Sigmoid colon (tissue), 7 donors: ENCODE data around the gene PIGA. TPM values are rescaled to one million over a fixed set of nuclear protein-coding genes. Genes with fewer than 3 reads are reported as not detected.

Experiments
- DNase-seq: peaks from one replicate; pipeline ENCODE4 v3.0.0-alpha.2; 2019
- H3K27ac ChIP-seq, 4 donors: fragments of 200-600 bp; sonication (generic); one replicate each; pipeline ENCODE4 v1.5.1; 2016 to 2019; ENCODE audit warnings: mild to moderate bottlenecking in 1 of 4
- H3K27me3 ChIP-seq, 3 donors: fragments of 200-600 bp; sonication (generic); one replicate each; pipeline ENCODE4 v1.5.1; 2019; ENCODE audit warnings: mild to moderate bottlenecking in 1 of 3
- H3K36me3 ChIP-seq, 4 donors: fragments of 200-600 bp; sonication (generic); one replicate each; pipeline ENCODE4 v1.5.1; 2016 to 2019
- H3K4me1 ChIP-seq, 4 donors: fragments of 200-600 bp; sonication (generic); one replicate each; pipeline ENCODE4 v1.5.1; 2017 to 2019
- H3K4me3 ChIP-seq, 4 donors: fragments of 200-600 bp; sonication (generic); one replicate each; pipeline ENCODE4 v1.5.1; 2017 to 2019; ENCODE audit warnings: mild to moderate bottlenecking in 2 of 4, moderate library complexity in 1 of 4
- H3K9me3 ChIP-seq, 4 donors: fragments of 200-600 bp in 3 of 4; sonication (generic) in 3 of 4; one replicate each; pipeline versions ENCODE4 v1.5.1 to v1.6.1; 2013 to 2019
- CTCF ChIP-seq, 4 experiments: fragments of 450-650 bp in 3 of 4; fragments of 200-600 bp in 1 of 4; IDR thresholded peaks; one replicate each; pipeline ENCODE4 v1.5.1; 2016 to 2019; ENCODE audit warnings: antibody characterized with exemption in 4 of 4, mild to moderate bottlenecking in 3 of 4, moderate library complexity in 2 of 4
- EP300 ChIP-seq, 4 donors: sonication (generic); formaldehyde crosslinking; IDR thresholded peaks; one replicate each; pipeline ENCODE4 v1.6.1; 2017; ENCODE audit warnings: antibody characterized with exemption in 4 of 4
- POLR2A ChIP-seq, 2 donors: fragments of 450-650 bp; IDR thresholded peaks; one replicate each; pipeline ENCODE4 v1.6.1; 2016; ENCODE audit warnings: antibody characterized with exemption in 2 of 2, mild to moderate bottlenecking in 2 of 2, moderate library complexity in 2 of 2
- POLR2AphosphoS5 ChIP-seq, 4 donors: sonication (generic); formaldehyde crosslinking; IDR thresholded peaks; one replicate each; pipeline ENCODE4 v1.6.1; 2017; ENCODE audit warnings: antibody characterized with exemption in 4 of 4
- WGBS, 2 donors: extraction: QIAGEN DNeasy Blood & Tissue Kit; methylation state at CpG; one replicate each; pipeline ENCODE4 v1.1.7; 2013; 5-methylcytosine and 5-hydroxymethylcytosine counted together
- intact Hi-C: fragments of 100-400 bp; cut with DNase I; formaldehyde crosslinking; loops from one replicate; pipeline ENCODE4 v1.15.1; 2023
- polyA plus RNA-seq, 3 donors: library from polyadenylated mRNA; stranded (reverse); fragments of 200-250 nt; gene quantifications; one replicate each; pipeline ENCODE4 v1.2.3, GENCODE V29; 2013
- total RNA-seq, 4 donors: library from RNA; depleted of rRNA; stranded (reverse); fragments of >200 nt; gene quantifications; one replicate each; pipeline ENCODE4 v1.1.0, GENCODE V29; 2016
- donor health status: healthy with polysubstance abuse.
- donor health status: Bipolar disorder and iron deficiency.
- donor health status: healthy.

Gene PIGA
- total and polyA plus RNA-seq, 7 donors = 3.9 to 9.5 (median 8.0) TPM

DNA sequence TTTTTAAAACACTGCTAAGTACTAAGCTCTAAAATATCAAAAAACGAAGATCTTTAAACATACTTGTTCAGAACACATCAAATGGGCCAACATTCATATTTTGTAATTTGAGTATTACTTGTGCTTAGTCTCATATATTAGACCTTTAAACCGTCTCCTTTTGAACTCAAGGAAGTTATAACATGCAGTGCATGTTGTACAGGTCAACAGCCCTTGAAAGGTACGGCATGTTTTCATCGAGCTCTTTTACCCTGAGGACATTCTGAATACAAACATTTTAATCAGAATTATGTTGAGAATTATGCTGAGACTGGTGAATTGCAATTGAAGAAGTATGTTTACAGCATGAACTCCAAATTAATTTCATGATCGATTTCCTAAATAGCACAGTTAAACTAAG is 12.9 kb downstream of the PIGA start:
- Histone ChIP-seq H3K4me3 (no peak overlapping the region), H3K27ac (no peak overlapping the region), H3K36me3 (no peaks in the 10 kb centered on the region), H3K27me3 (no peaks in the 10 kb centered on the region), H3K4me1 (no peaks in the 10 kb centered on the region), H3K9me3 (no peaks in the 10 kb centered on the region)
- intact Hi-C loops = no loop called here
- no peak for TF ChIP-seq POLR2AphosphoS5 (IDR thresholded peaks at IDR 0.05)
- DNase-seq = no peak
- 91 to 97% methylated on average over 5 of the region's 5 CpGs for WGBS, 2 donors

- no peak for DNase-seq
- TF ChIP-seq POLR2A (IDR thresholded peaks at IDR 0.05) = no peak
- no peak for TF ChIP-seq POLR2AphosphoS5 (IDR thresholded peaks at IDR 0.05)
- no peak for TF ChIP-seq CTCF (IDR thresholded peaks at IDR 0.05)
- no peak for TF ChIP-seq EP300 (IDR thresholded peaks at IDR 0.05)
- Histone ChIP-seq H3K27me3 (no peaks in the 10 kb centered on the region), H3K9me3 (no peaks in the 10 kb centered on the region), H3K4me3 (no peak overlapping the region), H3K27ac (no peak overlapping the region), H3K4me1 (no peaks in the 10 kb centered on the region), H3K36me3 (no peaks in the 10 kb centered on the region)
- WGBS, 2 donors = 89 to 92% methylated on average over 3 of the region's 3 CpGs
- intact Hi-C loops = no loop called here
Observed at GRCh38 chrX:15322072-15322471, 13.3 kb downstream of the PIGA start.

DNA sequence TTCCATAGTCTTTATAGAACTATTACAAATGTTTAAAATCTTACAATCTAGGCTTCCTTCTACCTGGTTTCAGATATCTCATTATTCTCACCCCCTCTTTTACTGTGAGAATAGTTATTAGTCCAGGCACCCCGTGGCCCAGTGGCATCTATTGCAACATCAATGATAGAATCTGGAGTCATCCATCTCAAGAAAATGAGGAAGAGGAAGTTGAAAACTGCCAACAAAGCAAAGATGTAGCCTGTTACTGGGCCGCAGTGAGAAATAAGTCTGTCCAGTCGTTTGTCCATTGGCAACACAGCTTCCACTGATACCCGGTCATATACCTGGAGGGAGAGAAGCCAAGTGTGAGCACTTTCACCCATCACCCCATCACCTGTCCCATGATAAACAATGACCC is 13.9 kb downstream of the PIGA start:
- 80 to 83% methylated on average over 4 of the region's 4 CpGs for WGBS, 2 donors
- H3K4me1 ChIP-seq = no peaks in the 10 kb centered on the region
- no peak overlapping the region for H3K27ac ChIP-seq
- DNase-seq = no peak
- TF ChIP-seq CTCF (IDR thresholded peaks at IDR 0.05) (no peak), EP300 (IDR thresholded peaks at IDR 0.05) (no peak), POLR2A (IDR thresholded peaks at IDR 0.05) (no peak), POLR2AphosphoS5 (IDR thresholded peaks at IDR 0.05) (no peak)
- H3K36me3 ChIP-seq = no peaks in the 10 kb centered on the region
- H3K4me3 ChIP-seq = no peak overlapping the region
- H3K27me3 ChIP-seq = no peaks in the 10 kb centered on the region
- H3K9me3 ChIP-seq = no peaks in the 10 kb centered on the region
- intact Hi-C loops = no loop called here

- no peaks in the 10 kb centered on the region for H3K4me1 ChIP-seq
- intact Hi-C loops = no loop called here
- H3K36me3 ChIP-seq = no peaks in the 10 kb centered on the region
- 89 to 91% methylated on average over 4 of the region's 4 CpGs for WGBS, 2 donors
- no peak overlapping the region for H3K4me3 ChIP-seq
- no peaks in the 10 kb centered on the region for H3K9me3 ChIP-seq
- no peak overlapping the region for H3K27ac ChIP-seq
- no peaks in the 10 kb centered on the region for H3K27me3 ChIP-seq
- DNase-seq = no peak
- no peak for TF ChIP-seq CTCF (IDR thresholded peaks at IDR 0.05)
- no peak for TF ChIP-seq EP300 (IDR thresholded peaks at IDR 0.05)
- no peak for TF ChIP-seq POLR2AphosphoS5 (IDR thresholded peaks at IDR 0.05)
- TF ChIP-seq POLR2A (IDR thresholded peaks at IDR 0.05) = no peak
Observed at GRCh38 chrX:15320297-15320696, 15.0 kb downstream of the PIGA start.

DNA sequence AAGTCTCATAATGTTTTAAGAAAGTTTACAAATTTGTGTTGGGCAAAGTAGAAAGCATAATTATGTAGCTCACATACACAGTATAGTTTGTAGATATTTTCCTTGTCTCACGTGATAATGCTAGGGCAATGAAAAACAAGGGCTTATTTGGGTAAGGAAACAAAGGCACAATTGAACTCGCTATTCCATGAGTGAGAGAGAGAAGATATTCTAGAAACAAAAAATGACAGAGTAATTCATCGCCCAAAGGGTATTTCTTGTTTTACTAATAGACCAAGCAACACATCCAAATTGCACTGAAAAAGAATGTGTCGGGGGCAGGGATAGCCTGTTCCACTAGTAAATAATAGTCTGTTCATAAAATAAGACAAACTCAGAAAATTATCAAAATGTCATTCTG is 16.2 kb downstream of the PIGA start:
- no peaks in the 10 kb centered on the region for H3K27me3 ChIP-seq
- H3K9me3 ChIP-seq = no peaks in the 10 kb centered on the region
- no peak for DNase-seq
- no peaks in the 10 kb centered on the region for H3K36me3 ChIP-seq
- H3K4me1 ChIP-seq = no peaks in the 10 kb centered on the region
- H3K4me3 ChIP-seq = no peak overlapping the region
- intact Hi-C loops = no loop called here
- TF ChIP-seq POLR2AphosphoS5 (IDR thresholded peaks at IDR 0.05) (no peak), EP300 (IDR thresholded peaks at IDR 0.05) (no peak), POLR2A (IDR thresholded peaks at IDR 0.05) (no peak), CTCF (IDR thresholded peaks at IDR 0.05) (no peak)
- 92% methylated on average over 4 of the region's 4 CpGs for WGBS, 2 donors
- H3K27ac ChIP-seq = no peak overlapping the region
